Natural killer cell (primary cell): ENCODE measurements around the gene SCARB2. TPM values are rescaled to one million over a fixed set of nuclear protein-coding genes. Genes with fewer than 3 reads are reported as not detected.

ENCODE experiments used
- ATAC-seq, 3 donors: fragments of 150-1000 bp in 2 of 3; fragments of 200-7000 bp in 1 of 3; cut with Tn5 transposase; 1 replicate in 1 of 3; 2 replicates in 2 of 3; pipeline ENCODE4 v1.10.0; 2021; ENCODE audit warnings: mild to moderate bottlenecking in 2 of 3, moderate library complexity in 2 of 3
- DNase-seq, 2 donors: peaks; one replicate each; pipeline versions ENCODE4 v3.0.0 to v3.0.0-alpha.2; 2013 to 2021; ENCODE audit warnings: mixed read lengths in 1 of 2
- H3K27ac ChIP-seq: one replicate; pipeline ENCODE4 v1.5.1; 2013; ENCODE audit warnings: mild to moderate bottlenecking, low read length
- H3K27me3 ChIP-seq: one replicate; pipeline ENCODE4 v1.6.1; 2013; ENCODE audit warnings: low read length; ENCODE audit not compliant: control insufficient read depth, insufficient read depth
- H3K36me3 ChIP-seq: one replicate; pipeline ENCODE4 v1.6.1; 2013; ENCODE audit warnings: low read length; ENCODE audit not compliant: control insufficient read depth, insufficient read depth
- H3K4me1 ChIP-seq: one replicate; pipeline ENCODE4 v1.6.1; 2013; ENCODE audit warnings: low read length; ENCODE audit not compliant: control insufficient read depth, insufficient read depth
- H3K4me3 ChIP-seq: one replicate; pipeline ENCODE4 v1.5.1; 2013; ENCODE audit warnings: low read length
- H3K9me3 ChIP-seq: one replicate; pipeline ENCODE4 v1.6.1; 2013; ENCODE audit warnings: low read length; ENCODE audit not compliant: control insufficient read depth, insufficient read depth
- H3K27ac Mint-ChIP-seq, 2 donors: one replicate each; pipeline ENCODE4 v1.8.0; 2022; ENCODE audit warnings: mild to moderate bottlenecking in 2 of 2, mixed read lengths in 2 of 2, moderate library complexity in 1 of 2
- H3K27me3 Mint-ChIP-seq, 2 donors: one replicate each; pipeline ENCODE4 v1.8.0; 2022; ENCODE audit warnings: low read depth in 2 of 2, mixed read lengths in 2 of 2
- H3K36me3 Mint-ChIP-seq: one replicate; pipeline ENCODE4 v1.8.0; 2022; ENCODE audit warnings: mixed read lengths
- H3K4me1 Mint-ChIP-seq, 2 donors: one replicate each; pipeline ENCODE4 v1.8.0; 2022; ENCODE audit warnings: mixed read lengths in 2 of 2
- H3K4me3 Mint-ChIP-seq: one replicate; pipeline ENCODE4 v1.8.0; 2022; ENCODE audit warnings: mild to moderate bottlenecking, moderate library complexity, mixed read lengths
- H3K9me3 Mint-ChIP-seq, 2 donors: one replicate each; pipeline ENCODE4 v1.8.0; 2022; ENCODE audit warnings: mixed read lengths in 2 of 2
- WGBS: methylation state at CpG from one replicate; pipeline ENCODE4 v1.1.7; 2013; ENCODE audit warnings: missing lambda C conversion rate; ENCODE audit not compliant: insufficient coverage; 5-methylcytosine and 5-hydroxymethylcytosine counted together
- intact Hi-C: fragments of 100-400 bp; cut with micrococcal nuclease; formaldehyde crosslinking; loops from one replicate; pipeline ENCODE4 v1.14.2; 2022
- total RNA-seq, 4 donors: library from RNA; stranded (reverse); fragments of 120-200 nt in 1 of 4; gene quantifications; one replicate each; pipeline versions ENCODE4 v1.2.3 to v1.2.4, GENCODE V29; 2013 to 2022
- TF ChIP-seq, protein P1 (sequence below): fragments of 200-600 bp; IDR thresholded peaks from one replicate; pipeline ENCODE4 v1.8.0; 2022; ENCODE audit warnings: antibody characterized with exemption

Gene SCARB2
- total RNA-seq, 3 donors from 2014 or later (not counting 1 experiment from before 2014, with no cell fraction given): 22.0 to 39.0 (median 30.4) TPM

DNA sequence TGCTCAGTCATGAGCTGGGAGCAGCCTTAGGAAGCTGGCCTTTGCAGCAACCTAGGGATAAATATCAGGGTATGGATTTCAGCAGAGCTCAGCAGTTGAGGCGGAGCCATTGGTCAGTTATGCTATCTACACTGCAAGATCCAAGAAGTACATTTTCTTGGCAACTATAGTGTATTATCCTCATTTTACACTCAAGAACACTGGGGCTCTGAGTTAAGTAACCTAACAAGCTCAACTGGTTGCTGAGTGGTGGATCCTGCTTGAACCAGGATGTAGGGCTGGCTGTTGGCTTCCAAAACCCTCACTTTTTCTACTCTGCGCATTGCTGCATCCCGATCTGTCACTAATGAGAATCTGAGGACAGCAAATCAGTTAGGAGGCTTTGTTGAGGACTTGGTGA, 1.5 kb upstream of the SCARB2 start:
- Mint-ChIP-seq H3K27me3 (peaks cover 3 to 6% of the 10 kb centered on the region in 2 donors), H3K9me3 (no peaks in the 10 kb centered on the region), H3K27ac (peak overlapping the region; percentile 92 to 97), H3K36me3 (no peaks in the 10 kb centered on the region), H3K4me1 (peaks cover 42 to 44% of the 10 kb centered on the region in 2 donors), H3K4me3 (peak overlapping the region; percentile 43)
- 96% methylated on average over 3 of the region's 3 CpGs for WGBS
- no peak for ATAC-seq
- peaks cover 23% of the 10 kb centered on the region for H3K4me1 ChIP-seq
- H3K9me3 ChIP-seq: no peaks in the 10 kb centered on the region
- no peak overlapping the region for H3K4me3 ChIP-seq
- intact Hi-C loops: no loop called here
- H3K27ac ChIP-seq: no peak overlapping the region
- H3K27me3 ChIP-seq: no peaks in the 10 kb centered on the region
- DNase-seq: no peak
- no peaks in the 10 kb centered on the region for H3K36me3 ChIP-seq
- TF ChIP-seq, protein P1, sequence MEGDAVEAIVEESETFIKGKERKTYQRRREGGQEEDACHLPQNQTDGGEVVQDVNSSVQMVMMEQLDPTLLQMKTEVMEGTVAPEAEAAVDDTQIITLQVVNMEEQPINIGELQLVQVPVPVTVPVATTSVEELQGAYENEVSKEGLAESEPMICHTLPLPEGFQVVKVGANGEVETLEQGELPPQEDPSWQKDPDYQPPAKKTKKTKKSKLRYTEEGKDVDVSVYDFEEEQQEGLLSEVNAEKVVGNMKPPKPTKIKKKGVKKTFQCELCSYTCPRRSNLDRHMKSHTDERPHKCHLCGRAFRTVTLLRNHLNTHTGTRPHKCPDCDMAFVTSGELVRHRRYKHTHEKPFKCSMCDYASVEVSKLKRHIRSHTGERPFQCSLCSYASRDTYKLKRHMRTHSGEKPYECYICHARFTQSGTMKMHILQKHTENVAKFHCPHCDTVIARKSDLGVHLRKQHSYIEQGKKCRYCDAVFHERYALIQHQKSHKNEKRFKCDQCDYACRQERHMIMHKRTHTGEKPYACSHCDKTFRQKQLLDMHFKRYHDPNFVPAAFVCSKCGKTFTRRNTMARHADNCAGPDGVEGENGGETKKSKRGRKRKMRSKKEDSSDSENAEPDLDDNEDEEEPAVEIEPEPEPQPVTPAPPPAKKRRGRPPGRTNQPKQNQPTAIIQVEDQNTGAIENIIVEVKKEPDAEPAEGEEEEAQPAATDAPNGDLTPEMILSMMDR: no peak

DNA sequence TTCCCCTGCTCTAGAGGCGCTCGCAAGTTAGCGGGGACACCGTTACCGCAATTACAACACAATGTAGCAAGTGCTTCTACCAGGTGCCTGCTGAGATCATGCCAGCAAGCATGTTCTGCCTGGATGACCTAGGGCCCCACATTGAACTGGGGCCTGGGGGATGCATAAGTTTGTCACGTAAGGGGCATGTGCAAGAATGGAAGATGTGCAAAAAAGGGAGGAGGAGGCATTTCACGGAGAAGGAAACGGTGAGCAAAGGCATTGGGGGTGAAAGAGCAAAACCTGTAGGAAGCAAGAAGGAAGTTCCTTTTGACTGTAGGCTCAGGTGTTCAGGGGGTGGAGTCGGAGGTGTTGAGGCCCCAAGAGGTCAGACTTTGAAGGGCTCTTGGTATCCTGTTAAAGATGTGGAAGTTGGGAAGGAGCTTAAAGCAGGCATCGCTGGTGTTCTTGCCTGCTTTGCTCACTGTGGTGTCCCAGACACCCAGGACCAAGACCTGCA, 602 bp upstream of the SCARB2 start:
- Histone ChIP-seq H3K36me3 (no peaks in the 10 kb centered on the region), H3K4me3 (peak overlapping the region; percentile 67), H3K27me3 (no peaks in the 10 kb centered on the region), H3K27ac (peak overlapping the region; percentile 75), H3K4me1 (peaks cover 28% of the 10 kb centered on the region), H3K9me3 (no peaks in the 10 kb centered on the region)
- Mint-ChIP-seq H3K4me3 (peak overlapping the region; percentile 99), H3K27ac (peak overlapping the region; percentile 92 to 97), H3K9me3 (no peaks in the 10 kb centered on the region), H3K4me1 (peaks cover 41 to 44% of the 10 kb centered on the region in 2 donors), H3K36me3 (no peaks in the 10 kb centered on the region), H3K27me3 (peaks cover 3 to 6% of the 10 kb centered on the region in 2 donors)
- ATAC-seq (no peak), DNase-seq (no peak)
- intact Hi-C loops: loop anchor here (5.0 kb wide), 2 partner anchors 38 to 67 kb away; partner anchors contain the start of genes FAM47E and NUP54
- WGBS: 8% methylated on average over 10 of the region's 10 CpGs
- TF ChIP-seq, protein P1: no peak

DNA sequence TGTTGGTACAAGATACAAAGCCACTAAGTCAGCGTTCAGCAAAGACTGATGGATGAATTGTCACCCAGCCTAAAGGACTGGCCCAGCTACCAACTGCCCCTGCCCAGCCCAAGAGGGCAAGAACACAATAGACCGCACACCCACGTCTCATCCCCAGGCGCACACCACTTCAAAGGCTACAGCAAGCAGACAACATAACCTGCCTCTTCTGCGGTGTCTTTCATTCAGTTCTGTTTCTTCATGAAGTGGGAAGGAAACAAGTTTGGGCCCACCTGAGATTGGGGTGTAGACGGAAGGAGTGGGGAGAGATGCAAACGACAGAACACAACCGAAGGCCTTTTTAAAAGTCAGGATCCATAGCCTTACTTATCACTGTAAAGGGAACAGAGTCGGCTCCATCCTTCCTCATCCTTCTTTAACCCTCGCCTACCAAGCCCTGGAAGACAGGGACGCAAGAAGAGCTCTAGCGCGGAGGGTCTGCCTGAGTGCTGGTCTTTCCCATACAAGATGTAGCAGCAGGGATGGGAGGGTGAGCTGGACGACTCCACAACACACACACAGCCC, 691 bp downstream of the SCARB2 start:
- 12% methylated on average over 14 of the region's 14 CpGs for WGBS
- intact Hi-C loops: loop anchor here (5.0 kb wide), 2 partner anchors 39 to 66 kb away; partner anchors contain the start of genes FAM47E and NUP54
- ATAC-seq: no peak
- Histone ChIP-seq H3K9me3 (no peaks in the 10 kb centered on the region), H3K27ac (peak overlapping the region; percentile 86), H3K4me1 (peaks cover 28% of the 10 kb centered on the region), H3K27me3 (no peaks in the 10 kb centered on the region), H3K4me3 (peak overlapping the region; percentile 80), H3K36me3 (no peaks in the 10 kb centered on the region)
- H3K27me3 Mint-ChIP-seq: peaks cover 0 to 6% of the 10 kb centered on the region in 2 donors
- TF ChIP-seq, protein P1: no peak
- H3K27ac Mint-ChIP-seq: peak overlapping the region; percentile 92 to 97
- DNase-seq: peak in 1 of 2 donors; percentile 78
- peaks cover 49 to 54% of the 10 kb centered on the region in 2 donors for H3K4me1 Mint-ChIP-seq
- H3K9me3 Mint-ChIP-seq: no peaks in the 10 kb centered on the region
- no peaks in the 10 kb centered on the region for H3K36me3 Mint-ChIP-seq
- H3K4me3 Mint-ChIP-seq: peak overlapping the region; percentile 88
